GM21825 (cell line): ENCODE measurements around the gene SH3GL2.
A peak's percentile ranks its signal among the peaks of the same experiment; 100 is the strongest.

Experiments used
- ATAC-seq: cut with Tn5 transposase; IDR thresholded peaks from one replicate; pipeline ENCODE4 v1.9.1; 2021; ENCODE audit warnings: mild to moderate bottlenecking, moderate library complexity; ENCODE audit not compliant: unreplicated experiment

Gene SH3GL2

DNA sequence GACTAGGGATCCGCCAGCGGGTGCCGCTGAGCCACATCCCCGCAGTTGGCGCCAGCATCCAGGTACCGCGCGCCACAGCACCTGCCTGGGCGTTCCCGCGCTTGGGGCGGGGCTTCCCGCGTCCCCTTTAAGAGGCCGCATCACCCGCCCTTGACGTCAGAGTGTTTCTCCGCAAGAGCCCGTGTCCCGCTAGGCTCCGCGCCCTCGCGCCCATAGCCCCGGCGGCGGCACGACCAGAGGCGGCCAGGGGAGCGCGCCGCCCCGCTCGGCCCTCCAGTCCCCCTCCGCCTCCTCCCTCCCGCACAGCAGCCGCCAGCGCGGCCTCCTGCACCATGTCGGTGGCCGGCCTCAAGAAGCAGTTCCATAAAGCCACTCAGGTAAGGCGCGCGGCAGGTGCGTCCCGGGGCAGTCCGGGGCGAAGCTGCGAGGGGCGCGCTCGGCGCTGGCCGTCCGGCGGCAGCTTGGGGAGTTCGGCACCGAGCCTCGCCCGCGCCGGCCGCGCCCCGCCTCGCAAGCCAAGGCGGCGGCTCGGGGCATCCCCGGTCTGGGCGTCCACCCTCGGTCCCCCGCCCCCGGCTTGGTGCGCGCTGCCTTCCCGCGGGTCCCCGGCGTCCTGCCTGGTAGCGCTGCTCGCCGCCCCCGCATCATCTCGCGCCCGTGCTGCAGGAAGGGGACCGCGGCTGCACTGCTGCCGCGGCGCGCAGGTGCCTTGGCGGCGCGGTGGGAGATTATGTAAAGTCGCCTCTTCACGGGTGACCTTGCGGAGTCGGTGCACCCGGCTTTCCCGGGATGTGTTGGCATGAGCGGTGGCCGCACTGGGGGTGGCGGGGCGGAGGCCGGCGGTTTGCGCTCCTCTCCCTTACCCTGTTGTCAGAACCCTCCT is at the start of gene SH3GL2:
Gene SH3GL2 (plus strand): TSS at position 156 of the 883 bp plus-strand sequence.
- ATAC-seq, result no peak

DNA sequence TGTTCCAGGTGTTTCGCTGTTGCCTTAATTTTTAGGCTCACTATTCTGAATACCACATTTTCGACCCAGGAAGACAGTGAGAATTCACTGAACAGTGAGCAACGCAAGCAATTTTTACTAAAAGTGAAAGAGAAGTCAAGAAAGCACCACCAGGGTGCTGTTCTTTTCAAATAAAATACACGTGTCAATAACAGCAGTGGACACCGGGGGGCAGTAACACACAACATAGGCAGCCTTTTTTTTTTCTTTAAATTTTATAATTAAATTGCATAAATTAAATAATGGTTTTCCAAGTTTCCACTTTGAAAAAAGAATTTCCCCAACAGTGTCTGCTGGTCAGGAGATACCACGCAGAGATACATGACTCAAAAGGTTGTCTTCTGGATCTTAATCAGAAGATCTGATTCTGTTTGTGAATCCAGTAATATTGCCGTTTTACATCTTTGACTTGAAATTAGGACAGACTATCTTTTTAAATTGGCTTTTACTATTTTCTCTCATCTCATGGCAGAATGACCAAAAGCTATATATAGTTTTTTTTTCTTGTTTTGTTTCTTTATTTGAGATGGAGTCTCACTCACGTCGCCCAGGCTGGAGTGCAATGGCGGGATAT is 47.1 kb upstream of the SH3GL2 start:
- ATAC-seq, result peak; percentile 74

DNA sequence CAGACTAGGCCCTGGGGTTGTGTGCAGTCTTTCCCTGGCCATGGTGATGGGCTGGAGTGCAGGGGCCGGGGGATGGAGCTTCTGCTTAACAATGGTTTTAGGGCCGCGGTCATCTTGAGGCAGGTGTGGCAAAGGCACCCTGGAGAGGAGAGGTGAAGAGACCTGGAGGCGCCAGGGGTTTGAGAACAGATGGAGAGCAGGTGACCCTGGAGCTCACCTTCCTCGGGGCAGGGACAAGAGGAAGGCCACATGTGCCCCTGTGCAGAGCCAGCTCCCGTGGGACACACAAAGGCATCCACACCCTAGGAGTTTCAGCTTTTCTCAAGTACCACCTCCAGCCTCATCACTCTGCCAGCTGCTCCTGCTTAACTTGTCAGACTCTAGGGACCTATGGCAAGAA is 46.4 kb upstream of the SH3GL2 start:
- no peak for ATAC-seq

DNA sequence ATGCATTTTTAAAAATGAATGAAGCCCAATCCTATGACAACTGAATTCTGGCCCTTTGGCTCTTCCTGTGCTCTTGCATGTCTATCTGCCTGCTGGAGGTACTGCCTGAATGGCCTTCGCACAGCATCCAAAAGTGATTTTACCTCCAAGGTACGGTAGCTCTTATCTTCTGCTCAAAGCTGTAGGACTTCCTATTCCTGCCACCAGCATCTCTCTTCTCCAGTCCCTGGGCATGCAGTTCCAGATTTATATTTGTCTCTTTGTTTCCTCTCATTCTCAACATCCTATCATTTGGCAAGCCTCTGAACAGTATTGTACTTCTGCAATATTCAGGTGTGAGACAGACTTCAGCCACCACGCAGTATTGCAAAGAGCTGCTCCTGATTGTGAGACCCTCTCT is 43.7 kb upstream of the SH3GL2 start:
- no peak for ATAC-seq

DNA sequence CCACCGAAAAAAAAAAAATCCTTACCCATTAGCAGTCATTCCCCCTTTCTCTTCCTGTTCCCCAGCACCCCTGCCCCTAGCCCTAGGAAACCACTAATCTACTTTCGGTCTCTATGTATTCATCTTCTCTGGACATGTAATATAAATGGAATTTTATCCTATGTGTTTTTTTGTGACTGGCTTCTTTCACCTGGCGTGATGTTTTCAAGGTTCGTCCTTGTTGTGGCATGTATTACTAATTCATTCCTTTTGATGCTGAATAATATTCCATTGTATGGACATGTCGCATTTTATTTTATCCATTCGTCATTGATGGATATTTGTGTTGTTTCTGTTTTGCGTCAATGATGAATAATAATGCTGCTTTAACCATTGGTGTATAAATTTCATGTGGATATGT is 42.8 kb upstream of the SH3GL2 start:
- ATAC-seq, result no peak

DNA sequence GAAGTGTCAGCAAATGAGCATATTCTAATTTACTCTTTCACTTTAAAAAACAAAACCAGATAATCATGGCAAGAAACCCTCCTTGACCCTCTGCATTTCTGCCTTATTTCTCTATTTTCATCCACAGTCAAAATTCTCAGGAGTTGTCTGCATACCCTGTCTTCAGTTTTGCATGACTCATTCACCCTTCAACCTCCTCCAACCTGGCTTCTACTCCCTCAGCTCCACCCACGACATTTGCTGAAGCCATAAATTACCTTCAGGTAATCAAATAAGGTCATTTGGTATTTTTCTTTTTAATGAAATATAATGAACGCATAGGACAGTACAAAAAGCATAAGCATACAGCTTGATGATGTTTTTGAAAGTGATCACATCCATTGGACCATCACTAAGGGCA is 27.8 kb upstream of the SH3GL2 start:
- no peak for ATAC-seq

DNA sequence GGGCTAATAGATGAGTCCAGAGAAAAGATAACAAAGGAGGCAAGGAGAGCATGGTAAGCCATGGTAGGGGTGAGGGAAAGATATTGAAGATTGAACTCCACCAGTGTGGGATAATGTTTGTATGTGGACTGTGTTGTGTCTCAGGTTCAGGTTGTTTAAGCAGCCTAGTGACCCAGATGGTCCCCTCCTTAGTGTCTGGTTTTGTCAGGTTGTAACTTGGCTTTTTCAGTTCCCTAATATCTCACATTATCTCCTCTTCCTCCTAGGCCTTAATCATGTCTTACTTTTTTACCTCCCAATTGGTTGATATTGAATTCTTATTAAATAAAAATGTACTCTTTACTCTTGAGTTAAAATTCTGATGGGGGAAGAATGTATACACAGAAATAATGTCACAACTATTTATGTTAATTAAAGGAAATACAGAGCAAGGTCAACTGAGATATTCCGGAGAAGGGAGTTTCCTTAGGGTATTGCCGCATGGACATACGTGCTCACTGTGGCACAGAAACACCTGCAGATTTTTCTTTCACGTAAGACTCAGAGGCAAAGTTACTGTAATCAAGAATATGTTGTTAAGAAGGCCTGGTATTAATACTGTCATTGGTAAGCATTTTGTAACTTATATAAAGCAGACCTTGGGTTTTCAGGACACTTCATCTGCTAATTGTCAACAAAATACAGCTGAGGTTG is 23.4 kb upstream of the SH3GL2 start:
- no peak for ATAC-seq

DNA sequence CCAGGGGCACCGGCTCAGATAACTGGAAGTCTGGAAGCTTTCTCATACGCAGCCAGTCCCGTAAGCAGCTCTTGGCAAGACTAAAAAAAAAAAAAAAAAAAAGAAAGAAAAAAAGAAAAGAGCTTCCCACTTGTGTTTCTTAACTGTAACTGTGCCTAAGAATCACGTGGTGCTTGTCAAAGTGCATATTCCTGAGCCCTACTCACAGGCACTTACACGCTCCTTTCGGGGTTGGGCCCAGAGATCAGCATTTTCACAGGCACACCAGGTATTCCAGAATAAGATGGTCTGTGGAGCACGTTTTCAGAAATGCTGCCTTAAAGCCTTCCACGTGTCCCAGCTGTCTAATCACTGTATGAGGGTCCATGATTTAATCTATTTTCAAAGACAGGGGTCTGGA is 22.6 kb upstream of the SH3GL2 start:
- no peak for ATAC-seq

DNA sequence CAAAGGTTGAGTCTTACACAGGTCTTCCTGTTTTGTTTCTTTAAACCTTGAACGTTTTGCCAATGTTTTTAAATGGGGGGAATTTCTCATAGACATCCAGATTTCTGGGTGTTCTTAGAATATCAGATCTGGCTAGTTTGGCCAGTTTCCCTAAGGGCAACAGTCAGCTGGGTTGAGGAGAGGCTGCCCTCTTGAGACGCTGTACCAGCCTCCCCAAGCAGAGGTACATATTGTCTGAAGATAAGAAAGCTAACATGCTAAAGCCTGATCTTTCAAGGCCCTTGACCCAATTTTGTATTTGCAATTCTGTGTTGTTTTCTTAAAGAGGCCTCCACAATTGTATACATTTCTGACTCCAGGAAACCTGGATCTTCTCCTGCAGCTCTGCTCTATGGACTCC is 21.9 kb upstream of the SH3GL2 start:
- no peak for ATAC-seq

DNA sequence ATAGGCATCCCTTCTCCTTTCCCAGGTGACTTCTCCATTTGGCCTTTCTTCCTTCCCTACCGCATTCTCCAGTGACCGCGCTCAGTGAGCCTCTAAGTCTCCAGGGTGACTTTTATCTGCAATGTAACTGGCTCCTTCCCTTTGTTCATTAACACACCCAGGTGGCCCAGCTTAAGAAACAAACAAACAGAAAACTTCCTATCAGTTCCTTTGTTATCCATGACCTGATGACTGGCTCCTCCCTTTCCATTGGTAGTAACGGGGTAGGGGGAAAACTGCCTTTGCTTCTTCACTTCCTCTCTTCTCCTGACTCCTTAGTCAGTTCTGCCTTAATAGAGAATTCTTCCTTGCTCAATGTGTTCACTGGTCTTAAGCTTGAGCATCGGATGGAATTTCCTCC is 7.0 kb upstream of the SH3GL2 start:
- no peak for ATAC-seq

DNA sequence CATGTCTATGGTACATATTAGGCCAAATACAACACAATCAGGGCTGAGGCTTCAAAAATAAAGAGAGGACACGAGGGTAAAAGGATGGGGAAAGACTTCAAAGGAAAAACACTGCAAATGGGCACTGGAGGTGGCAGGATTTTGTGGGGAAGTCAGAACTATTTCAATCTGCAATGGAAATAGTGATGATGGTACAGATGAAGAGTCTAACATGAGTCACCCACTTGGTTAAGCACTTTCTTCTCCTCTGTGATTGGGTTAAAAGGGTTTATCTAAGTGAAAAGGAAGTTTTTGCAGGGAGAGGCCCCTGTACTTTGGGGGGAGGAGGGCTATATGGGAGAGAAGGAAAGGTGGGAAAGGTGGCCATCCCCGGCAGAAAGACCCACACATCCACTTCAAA is 4.5 kb upstream of the SH3GL2 start:
- no peak for ATAC-seq

DNA sequence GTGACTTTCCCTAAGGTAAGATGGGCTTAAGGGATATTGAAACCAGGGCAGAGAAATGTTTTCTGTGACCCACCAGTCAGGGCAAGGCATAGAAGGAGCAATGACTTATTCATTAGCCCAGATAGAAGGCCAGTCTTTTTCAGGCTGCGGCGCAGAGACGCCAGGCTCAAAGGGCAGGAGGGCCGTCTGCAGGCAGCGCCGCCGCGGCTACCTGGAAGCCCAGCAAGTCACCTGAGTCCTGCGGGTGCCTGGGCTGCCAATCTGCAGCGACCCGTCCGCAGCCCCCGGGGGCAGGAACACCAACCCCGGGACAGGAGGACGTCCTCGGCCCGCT is 322 bp upstream of the SH3GL2 start:
- no peak for ATAC-seq

DNA sequence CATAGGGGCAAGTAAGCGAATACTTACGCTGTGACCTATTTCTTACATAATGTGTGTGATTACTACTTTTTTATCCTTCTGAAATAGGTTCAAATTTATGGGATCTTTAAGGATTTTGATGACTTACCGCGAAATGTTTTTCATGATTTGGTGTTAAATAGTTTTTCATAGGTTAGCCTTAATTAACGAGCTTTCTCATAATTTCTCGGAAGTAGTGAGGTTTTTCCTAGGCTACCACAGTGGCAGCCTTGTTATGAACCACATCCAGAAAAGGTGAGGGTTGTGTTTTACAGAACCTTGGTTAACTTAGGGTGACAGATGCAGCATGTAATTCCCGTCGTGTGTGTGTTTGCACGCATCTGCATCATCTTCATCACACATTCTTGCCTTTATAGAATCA is 1.3 kb downstream of the SH3GL2 start:
- ATAC-seq, result no peak

DNA sequence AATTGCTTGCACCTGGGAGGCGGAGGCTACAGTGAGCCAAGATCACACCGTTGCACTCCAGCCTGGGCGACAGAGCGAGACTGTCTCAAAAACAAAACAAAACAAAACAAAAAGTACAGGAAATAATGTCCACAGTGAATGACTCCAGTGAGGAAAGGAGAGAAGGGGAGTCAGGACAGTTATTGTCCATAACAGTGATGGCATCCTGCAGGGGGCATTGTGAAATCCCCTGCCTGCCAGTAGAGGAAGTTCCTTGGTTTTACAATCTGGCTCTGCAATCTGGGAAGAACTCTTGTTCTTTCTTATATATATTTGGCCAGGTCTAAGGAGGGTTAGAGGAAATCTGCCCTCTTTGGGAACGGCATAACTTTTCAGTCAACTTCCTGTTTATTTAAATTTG is 8.2 kb downstream of the SH3GL2 start:
- no peak for ATAC-seq

DNA sequence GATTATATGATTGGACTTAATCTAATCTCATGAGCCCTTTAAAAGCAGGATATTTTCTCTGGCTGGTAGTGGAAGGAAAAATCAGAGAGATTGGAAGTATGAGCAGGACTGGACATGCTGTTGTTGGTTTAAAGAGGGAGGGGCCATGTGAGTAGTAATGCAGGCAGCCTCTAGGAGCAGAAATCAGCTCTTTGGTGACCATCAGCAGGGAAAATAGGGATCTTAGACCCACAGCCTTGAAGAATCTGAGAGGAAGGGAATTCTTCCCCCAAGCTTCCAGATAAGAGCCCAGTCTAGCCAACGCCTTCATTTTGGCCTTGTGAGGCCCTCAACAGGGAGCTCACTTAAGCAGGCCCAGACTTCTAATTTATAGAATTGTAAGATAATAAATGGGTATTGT is 9.5 kb downstream of the SH3GL2 start:
- no peak for ATAC-seq

DNA sequence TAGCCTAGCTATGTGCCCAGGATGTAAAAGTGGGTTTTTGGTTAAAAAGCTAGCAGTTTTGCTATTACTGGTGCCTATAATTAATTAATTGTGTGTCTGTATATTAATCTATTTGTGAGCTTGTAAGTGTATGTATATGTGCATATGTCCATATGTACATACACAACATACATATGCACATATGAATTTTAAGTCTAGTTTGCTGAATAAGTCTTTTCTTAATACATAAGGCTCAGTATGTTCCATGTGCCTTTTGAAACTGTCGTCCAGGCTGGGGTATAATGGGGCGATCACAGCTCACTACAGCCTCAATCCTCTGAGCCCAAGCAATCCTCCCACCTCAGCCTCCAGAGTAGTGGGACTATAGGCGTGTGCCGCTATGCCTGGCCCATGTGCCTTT is 10.1 kb downstream of the SH3GL2 start:
- no peak for ATAC-seq

DNA sequence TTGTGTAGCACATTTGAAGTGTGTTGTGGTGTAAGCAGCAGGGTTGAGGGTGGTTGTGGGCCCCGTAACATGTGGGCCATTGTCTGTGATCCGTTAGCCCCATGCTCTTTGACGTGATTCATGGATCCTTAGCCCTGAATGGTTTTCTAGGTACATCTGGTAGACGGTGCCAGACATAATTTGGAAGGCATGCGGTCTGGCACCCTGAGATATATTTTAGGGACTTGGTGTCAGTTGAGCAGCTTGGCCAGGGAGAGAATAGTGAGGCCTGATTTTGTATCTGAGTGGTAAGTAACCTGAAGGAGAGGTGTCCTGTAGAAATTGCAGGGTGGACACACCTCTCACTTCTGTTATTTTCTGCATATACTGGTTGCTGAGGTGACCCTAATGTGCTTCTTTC is 10.9 kb downstream of the SH3GL2 start:
- no peak for ATAC-seq

DNA sequence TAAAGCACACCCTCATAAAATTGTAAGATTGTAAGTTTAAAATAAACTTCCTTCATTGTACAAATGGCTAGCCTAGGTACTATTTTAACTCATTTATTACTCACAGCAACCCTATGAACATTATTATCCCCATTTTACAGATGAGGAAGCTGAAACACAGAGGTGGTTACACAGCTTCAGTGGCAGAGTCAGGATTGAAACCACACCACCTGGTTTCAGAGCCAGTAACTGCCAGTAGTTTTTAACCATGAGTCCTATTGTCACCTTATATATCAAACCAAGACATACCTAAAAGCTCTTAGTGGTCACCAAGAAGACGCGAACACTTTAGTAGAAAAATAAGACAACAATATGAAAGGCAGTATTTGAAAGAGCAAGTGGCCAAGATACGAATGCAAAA is 16.1 kb downstream of the SH3GL2 start:
- ATAC-seq, result no peak

DNA sequence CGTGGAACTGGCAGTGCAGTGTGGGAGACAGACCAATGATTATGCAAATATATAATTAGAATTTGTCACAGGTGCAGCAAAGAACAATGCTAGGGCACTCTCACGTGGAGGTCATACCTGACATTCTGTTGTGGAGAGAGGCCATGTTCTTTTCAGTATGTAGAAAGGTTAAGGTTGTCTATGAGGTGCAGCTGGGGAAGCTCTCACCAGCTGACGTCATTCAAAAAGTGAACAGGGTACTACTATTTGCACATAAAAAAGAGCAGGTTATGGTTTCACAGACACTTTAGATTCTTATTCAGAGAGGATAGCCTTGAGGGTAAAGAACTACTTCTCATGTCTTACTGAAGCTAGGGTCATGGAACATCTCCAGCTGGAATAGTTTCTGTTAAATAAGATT is 19.1 kb downstream of the SH3GL2 start:
- ATAC-seq, result no peak

DNA sequence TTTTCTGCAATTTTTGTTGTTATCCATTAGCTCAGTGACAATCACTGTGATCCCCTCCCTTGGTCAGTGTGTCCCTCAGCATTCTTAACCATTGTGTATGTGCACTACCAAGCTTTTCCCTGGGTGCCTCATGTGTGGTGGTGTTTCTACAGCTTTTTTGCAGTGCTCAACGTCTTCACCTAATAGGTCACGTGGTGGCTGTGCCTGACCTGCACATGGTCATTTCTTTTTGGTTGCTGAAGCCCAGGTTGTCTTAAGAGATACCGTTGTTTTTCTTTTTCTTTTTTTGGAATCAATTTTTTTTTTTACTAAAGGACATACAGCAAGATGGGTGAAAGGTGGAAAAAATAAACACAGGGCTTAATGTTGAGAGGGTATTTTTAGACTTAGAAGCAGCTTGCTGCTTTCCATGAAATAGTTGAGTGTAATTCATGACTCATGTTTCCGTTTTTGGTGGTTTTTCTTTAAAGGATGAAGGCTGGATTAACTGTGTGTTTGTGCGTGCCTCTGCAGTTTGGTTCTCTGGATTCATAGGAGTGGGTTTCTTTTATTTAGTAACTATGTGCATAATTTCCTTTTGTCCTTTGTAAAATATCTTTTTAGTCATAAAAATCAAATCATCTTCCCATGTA is 22.2 kb downstream of the SH3GL2 start:
- ATAC-seq, result no peak

DNA sequence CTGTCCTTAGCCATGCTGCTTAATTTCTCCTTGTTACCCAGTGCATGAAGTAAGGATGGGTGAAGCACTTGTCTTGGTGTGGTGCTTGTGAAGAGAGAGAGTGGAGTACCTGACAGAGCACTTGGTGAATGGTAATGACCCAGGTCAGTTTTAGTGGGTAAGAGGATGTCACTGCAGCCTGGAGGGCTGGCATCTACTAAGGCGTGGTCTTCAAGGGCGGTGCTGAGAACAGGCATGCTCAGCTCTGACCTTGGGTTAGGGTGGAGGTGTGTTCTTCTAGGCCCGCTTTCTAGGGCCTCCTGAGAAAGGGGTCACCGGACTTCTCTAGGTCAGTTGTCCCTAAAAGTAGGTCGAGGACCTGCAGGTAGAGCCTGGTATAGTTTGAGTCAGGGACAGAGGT is 25.7 kb downstream of the SH3GL2 start:
- no peak for ATAC-seq
